Neural cell (in vitro differentiated cells): ENCODE data around the gene RNF19B. TPM values are rescaled to one million over a fixed set of nuclear protein-coding genes. Genes with fewer than 3 reads are reported as not detected.

Source experiments
- H2AFZ ChIP-seq: fragments of 200-600, 300-800 bp; sonication (generic), shearing (Covaris generic); 2 replicates; pipeline ENCODE4 v1.6.0; 2014; ENCODE audit warnings: low read depth, mild to moderate bottlenecking, antibody characterized with exemption, low read length, moderate library complexity
- H3F3A ChIP-seq: fragments of 200-600 bp; shearing (Covaris generic); 2 replicates; pipeline ENCODE4 v1.6.1; 2016; ENCODE audit warnings: mild to moderate bottlenecking, moderate library complexity, mixed read lengths, antibody characterized with exemption, low read length; ENCODE audit not compliant: insufficient read depth, poor library complexity, severe bottlenecking
- H3K27ac ChIP-seq: fragments of 200-600, 300-800 bp; sonication (generic), shearing (Covaris generic); 2 replicates; pipeline ENCODE4 v1.5.1; 2014; ENCODE audit warnings: mild to moderate bottlenecking, low read length, moderate library complexity
- H3K27me3 ChIP-seq: fragments of 300-800, 200-600 bp; sonication (generic), shearing (Covaris generic); 2 replicates; pipeline ENCODE4 v1.6.0; 2014; ENCODE audit warnings: mild to moderate bottlenecking, low read depth, low read length, moderate library complexity; ENCODE audit not compliant: insufficient read depth
- H3K36me3 ChIP-seq: fragments of 300-800, 200-600 bp; sonication (generic), shearing (Covaris generic); 2 replicates; pipeline ENCODE4 v1.5.1; 2014; ENCODE audit warnings: mild to moderate bottlenecking, antibody characterized with exemption, low read length, moderate library complexity; ENCODE audit not compliant: insufficient read depth
- H3K4me2 ChIP-seq: fragments of 300-800, 200-600 bp; sonication (generic), shearing (Covaris generic); 2 replicates; pipeline ENCODE4 v1.6.0; 2014; ENCODE audit warnings: mild to moderate bottlenecking, low read length
- H3K4me3 ChIP-seq: fragments of 300-800, 200-600 bp; sonication (generic), shearing (Covaris generic); 2 replicates; pipeline ENCODE4 v1.5.1; 2014; ENCODE audit warnings: mild to moderate bottlenecking, low read length, moderate library complexity
- H3K79me2 ChIP-seq: fragments of 200-600 bp; shearing (Covaris generic); replicated peaks from 2 replicates; pipeline ENCODE4 v1.6.0; 2014; ENCODE audit warnings: mild to moderate bottlenecking, low read length, moderate library complexity; ENCODE audit not compliant: insufficient read depth
- H3K9ac ChIP-seq: fragments of 300-800, 200-600 bp; sonication (generic), shearing (Covaris generic); 2 replicates; pipeline ENCODE4 v1.6.1; 2016; ENCODE audit warnings: mild to moderate bottlenecking, low read length, mixed read lengths
- H3K9me2 ChIP-seq: fragments of 200-600 bp; shearing (Covaris generic); 2 replicates; pipeline ENCODE4 v1.6.1; 2016; ENCODE audit warnings: mild to moderate bottlenecking, low read length, mixed read lengths; ENCODE audit not compliant: insufficient read depth
- H3K9me3 ChIP-seq: fragments of 200-600, 300-800 bp; sonication (generic), shearing (Covaris generic); 2 replicates; pipeline ENCODE4 v1.6.1; 2016; ENCODE audit warnings: mild to moderate bottlenecking, mixed run types, low read length, moderate library complexity, mixed read lengths
- H4K20me1 ChIP-seq: fragments of 200-600 bp; shearing (Covaris generic); 2 replicates; pipeline ENCODE4 v1.6.1; 2016; ENCODE audit warnings: mild to moderate bottlenecking, mixed run types; ENCODE audit not compliant: insufficient read depth
- EP300 ChIP-seq: fragments of 450-650 bp; conservative IDR thresholded peaks from 2 replicates; pipeline ENCODE4 v1.6.1; 2014; ENCODE audit warnings: antibody characterized with exemption, mild to moderate bottlenecking, moderate library complexity; ENCODE audit not compliant: poor library complexity, severe bottlenecking
- EZH2 ChIP-seq: fragments of 200-600, 300-800 bp; shearing (Covaris generic), sonication (generic); IDR thresholded peaks from 2 replicates; pipeline ENCODE4 v1.6.1; 2014; ENCODE audit warnings: antibody characterized with exemption, low read length, borderline replicate concordance, mild to moderate bottlenecking; ENCODE audit not compliant: insufficient read depth, poor library complexity, severe bottlenecking
- MXI1 ChIP-seq: fragments of 450-650 bp; conservative IDR thresholded peaks from 2 replicates; pipeline ENCODE4 v1.6.1; 2014; ENCODE audit warnings: antibody characterized with exemption, mild to moderate bottlenecking; ENCODE audit not compliant: poor library complexity, severe bottlenecking
- POLR2AphosphoS5 ChIP-seq: IDR thresholded peaks from 2 replicates; pipeline ENCODE4 v1.6.1; 2012
- RAD21 ChIP-seq: fragments of 450-650 bp; conservative IDR thresholded peaks from 2 replicates; pipeline ENCODE4 v1.6.1; 2014; ENCODE audit warnings: antibody characterized with exemption, mild to moderate bottlenecking, moderate library complexity
- SMC3 ChIP-seq: fragments of 450-650 bp; conservative IDR thresholded peaks from 2 replicates; pipeline ENCODE4 v1.6.1; 2014; ENCODE audit warnings: antibody characterized with exemption, mild to moderate bottlenecking, moderate library complexity; ENCODE audit not compliant: poor library complexity
- TAF1 ChIP-seq: IDR thresholded peaks from 2 replicates; pipeline ENCODE4 v1.6.1; 2012; ENCODE audit warnings: low read depth
- polyA plus RNA-seq: library from polyadenylated mRNA; depleted of rRNA; stranded (reverse); fragments of >200 nt; gene quantifications from 2 replicates; pipeline ENCODE4 v1.2.3, GENCODE V29; 2014
- TF ChIP-seq, protein P1 (sequence below): fragments of 450-650 bp; IDR thresholded peaks from 2 replicates; pipeline ENCODE4 v1.5.1; 2014; ENCODE audit warnings: antibody characterized with exemption, mild to moderate bottlenecking, moderate library complexity; ENCODE audit not compliant: poor library complexity, severe bottlenecking
- TF ChIP-seq, protein P2 (sequence below): IDR thresholded peaks from 2 replicates; pipeline ENCODE4 v1.6.1; 2012; ENCODE audit warnings: borderline replicate concordance

The RNF19B gene
- polyA plus RNA-seq, 1 donor from 2014 or later: 22.1 TPM

DNA sequence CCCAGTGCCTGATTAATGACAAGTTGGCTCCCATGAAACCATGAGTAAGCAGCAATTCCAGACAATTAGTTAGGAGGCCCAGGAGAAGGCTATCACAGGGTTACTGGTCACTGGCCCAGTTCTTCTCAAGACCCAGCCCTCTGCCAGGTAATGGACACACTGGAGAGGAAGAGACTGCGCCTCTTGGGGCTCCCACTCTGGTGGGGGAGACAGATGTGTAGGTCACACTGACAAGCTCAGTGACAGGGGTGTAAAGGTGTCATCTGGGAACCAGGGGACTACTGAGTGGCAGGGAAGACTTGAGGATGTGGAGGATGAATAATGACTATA, 73.4 kb downstream of the RNF19B start:
- Histone ChIP-seq H3K9me2 (no peaks in the 10 kb centered on the region), H3K9me3 (no peaks in the 10 kb centered on the region), H3F3A (no peaks in the 10 kb centered on the region), H3K4me2 (no peak overlapping the region), H3K27ac (no peak overlapping the region), H3K79me2 (no peaks in the 10 kb centered on the region), H4K20me1 (no peaks in the 10 kb centered on the region), H3K27me3 (peaks cover 29% of the 10 kb centered on the region), H3K36me3 (no peaks in the 10 kb centered on the region), H3K9ac (no peak overlapping the region), H3K4me3 (no peak overlapping the region), H2AFZ (no peak overlapping the region)
- TF ChIP-seq SMC3 (no peak), POLR2AphosphoS5 (no peak), EZH2 (no peak), TAF1 (no peak)

DNA sequence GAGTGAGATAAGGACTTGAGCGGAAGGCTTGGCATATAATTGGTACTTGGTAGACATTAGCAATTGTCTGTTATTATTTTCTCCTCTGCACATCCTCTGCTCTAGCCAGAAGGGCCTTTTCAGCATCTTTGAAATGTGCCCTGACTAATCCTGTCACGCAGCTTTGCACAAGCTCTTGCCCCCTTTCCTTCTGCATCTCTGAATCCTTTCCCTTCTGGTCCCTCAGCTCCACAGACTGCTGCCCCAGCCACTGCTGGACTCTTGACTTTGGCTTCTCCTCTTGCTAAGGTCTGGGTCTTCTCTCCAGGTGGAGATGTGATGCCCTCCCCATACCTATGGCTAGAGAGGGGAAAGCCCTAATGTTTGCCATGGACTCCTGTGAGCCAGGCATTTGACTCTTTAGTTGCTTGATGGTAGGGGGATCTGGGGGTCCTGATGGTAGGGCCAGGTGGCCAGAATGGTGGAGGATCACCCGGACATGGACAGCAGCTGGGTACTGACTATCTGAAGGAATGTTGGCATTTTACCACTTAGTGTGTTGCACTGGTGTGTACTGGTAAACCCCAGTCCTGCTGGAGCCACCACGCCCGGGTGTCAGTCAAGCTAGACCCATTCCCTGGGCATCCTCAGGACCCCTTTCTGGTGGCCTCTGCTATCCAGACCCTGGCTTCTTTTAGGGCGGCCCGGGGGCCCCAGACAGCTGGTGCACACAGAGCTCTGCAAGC, 73.9 kb downstream of the RNF19B start:
- no peak overlapping the region for H3K4me2 ChIP-seq
- no peaks in the 10 kb centered on the region for H3K79me2 ChIP-seq
- no peak overlapping the region for H3K27ac ChIP-seq
- no peaks in the 10 kb centered on the region for H3K9me2 ChIP-seq
- peaks cover 34% of the 10 kb centered on the region for H3K27me3 ChIP-seq
- H2AFZ ChIP-seq: no peak overlapping the region
- H4K20me1 ChIP-seq: no peaks in the 10 kb centered on the region
- H3F3A ChIP-seq: no peaks in the 10 kb centered on the region
- no peaks in the 10 kb centered on the region for H3K36me3 ChIP-seq
- H3K4me3 ChIP-seq: no peak overlapping the region
- no peaks in the 10 kb centered on the region for H3K9me3 ChIP-seq
- H3K9ac ChIP-seq: no peak overlapping the region
- TF ChIP-seq, protein P1, sequence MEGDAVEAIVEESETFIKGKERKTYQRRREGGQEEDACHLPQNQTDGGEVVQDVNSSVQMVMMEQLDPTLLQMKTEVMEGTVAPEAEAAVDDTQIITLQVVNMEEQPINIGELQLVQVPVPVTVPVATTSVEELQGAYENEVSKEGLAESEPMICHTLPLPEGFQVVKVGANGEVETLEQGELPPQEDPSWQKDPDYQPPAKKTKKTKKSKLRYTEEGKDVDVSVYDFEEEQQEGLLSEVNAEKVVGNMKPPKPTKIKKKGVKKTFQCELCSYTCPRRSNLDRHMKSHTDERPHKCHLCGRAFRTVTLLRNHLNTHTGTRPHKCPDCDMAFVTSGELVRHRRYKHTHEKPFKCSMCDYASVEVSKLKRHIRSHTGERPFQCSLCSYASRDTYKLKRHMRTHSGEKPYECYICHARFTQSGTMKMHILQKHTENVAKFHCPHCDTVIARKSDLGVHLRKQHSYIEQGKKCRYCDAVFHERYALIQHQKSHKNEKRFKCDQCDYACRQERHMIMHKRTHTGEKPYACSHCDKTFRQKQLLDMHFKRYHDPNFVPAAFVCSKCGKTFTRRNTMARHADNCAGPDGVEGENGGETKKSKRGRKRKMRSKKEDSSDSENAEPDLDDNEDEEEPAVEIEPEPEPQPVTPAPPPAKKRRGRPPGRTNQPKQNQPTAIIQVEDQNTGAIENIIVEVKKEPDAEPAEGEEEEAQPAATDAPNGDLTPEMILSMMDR: no peak
- TF ChIP-seq TAF1: no peak
- TF ChIP-seq, protein P2, sequence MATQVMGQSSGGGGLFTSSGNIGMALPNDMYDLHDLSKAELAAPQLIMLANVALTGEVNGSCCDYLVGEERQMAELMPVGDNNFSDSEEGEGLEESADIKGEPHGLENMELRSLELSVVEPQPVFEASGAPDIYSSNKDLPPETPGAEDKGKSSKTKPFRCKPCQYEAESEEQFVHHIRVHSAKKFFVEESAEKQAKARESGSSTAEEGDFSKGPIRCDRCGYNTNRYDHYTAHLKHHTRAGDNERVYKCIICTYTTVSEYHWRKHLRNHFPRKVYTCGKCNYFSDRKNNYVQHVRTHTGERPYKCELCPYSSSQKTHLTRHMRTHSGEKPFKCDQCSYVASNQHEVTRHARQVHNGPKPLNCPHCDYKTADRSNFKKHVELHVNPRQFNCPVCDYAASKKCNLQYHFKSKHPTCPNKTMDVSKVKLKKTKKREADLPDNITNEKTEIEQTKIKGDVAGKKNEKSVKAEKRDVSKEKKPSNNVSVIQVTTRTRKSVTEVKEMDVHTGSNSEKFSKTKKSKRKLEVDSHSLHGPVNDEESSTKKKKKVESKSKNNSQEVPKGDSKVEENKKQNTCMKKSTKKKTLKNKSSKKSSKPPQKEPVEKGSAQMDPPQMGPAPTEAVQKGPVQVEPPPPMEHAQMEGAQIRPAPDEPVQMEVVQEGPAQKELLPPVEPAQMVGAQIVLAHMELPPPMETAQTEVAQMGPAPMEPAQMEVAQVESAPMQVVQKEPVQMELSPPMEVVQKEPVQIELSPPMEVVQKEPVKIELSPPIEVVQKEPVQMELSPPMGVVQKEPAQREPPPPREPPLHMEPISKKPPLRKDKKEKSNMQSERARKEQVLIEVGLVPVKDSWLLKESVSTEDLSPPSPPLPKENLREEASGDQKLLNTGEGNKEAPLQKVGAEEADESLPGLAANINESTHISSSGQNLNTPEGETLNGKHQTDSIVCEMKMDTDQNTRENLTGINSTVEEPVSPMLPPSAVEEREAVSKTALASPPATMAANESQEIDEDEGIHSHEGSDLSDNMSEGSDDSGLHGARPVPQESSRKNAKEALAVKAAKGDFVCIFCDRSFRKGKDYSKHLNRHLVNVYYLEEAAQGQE: no peak
- no peak for TF ChIP-seq EZH2
- no peak for TF ChIP-seq SMC3
- TF ChIP-seq RAD21: no peak

DNA sequence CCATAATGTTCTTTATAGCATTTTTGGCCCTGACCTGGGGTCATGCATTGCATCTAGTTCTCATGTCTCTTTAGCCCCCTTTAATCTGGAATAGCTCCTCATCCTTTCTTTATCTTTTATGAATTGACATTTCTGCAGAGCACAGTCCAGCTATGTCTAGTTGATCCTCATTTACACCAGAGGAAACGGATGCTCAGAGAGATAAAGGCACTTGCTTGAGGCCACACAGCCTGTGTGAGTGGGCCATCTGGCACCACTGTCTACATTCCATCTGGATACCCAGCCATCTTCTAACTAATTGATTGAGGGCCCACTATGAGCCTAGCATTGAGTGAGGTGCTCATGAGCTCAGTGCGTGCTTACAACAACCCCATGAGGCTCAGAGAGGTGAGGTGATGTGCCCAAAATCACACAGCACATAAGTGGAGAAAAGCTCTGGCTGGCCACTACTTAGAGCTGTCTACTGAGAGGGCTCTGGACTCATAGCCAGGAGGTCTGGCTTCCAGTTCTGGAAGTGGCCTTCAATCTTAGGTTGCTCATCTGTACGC, 74.8 kb downstream of the RNF19B start:
- no peaks in the 10 kb centered on the region for H4K20me1 ChIP-seq
- peaks cover 40% of the 10 kb centered on the region for H3K27me3 ChIP-seq
- no peak overlapping the region for H2AFZ ChIP-seq
- H3K27ac ChIP-seq: no peak overlapping the region
- no peak overlapping the region for H3K4me2 ChIP-seq
- H3K9me2 ChIP-seq: no peaks in the 10 kb centered on the region
- no peak overlapping the region for H3K9ac ChIP-seq
- no peaks in the 10 kb centered on the region for H3K79me2 ChIP-seq
- H3K36me3 ChIP-seq: no peaks in the 10 kb centered on the region
- no peak overlapping the region for H3K4me3 ChIP-seq
- no peaks in the 10 kb centered on the region for H3F3A ChIP-seq
- TF ChIP-seq RAD21: no peak
- no peak for TF ChIP-seq POLR2AphosphoS5
- no peak for TF ChIP-seq EP300
- TF ChIP-seq MXI1: no peak
- TF ChIP-seq SMC3: no peak
- no peak for TF ChIP-seq TAF1
- TF ChIP-seq, protein P2: no peak
- TF ChIP-seq EZH2: no peak
- TF ChIP-seq, protein P1: no peak
- no peaks in the 10 kb centered on the region for H3K9me3 ChIP-seq
